GDM1 (cell line): ENCODE measurements around the gene GAMT.
"Not testable (repeated sequence)": the region's sequence is repeated elsewhere in the genome, so short reads cannot be mapped to it uniquely, and the experiment has no call there.

Experiments
- DNase-seq: peaks from one replicate; lab custom pipeline; 2025; lab: John Stamatoyannopoulos, UW

The GAMT gene

DNA sequence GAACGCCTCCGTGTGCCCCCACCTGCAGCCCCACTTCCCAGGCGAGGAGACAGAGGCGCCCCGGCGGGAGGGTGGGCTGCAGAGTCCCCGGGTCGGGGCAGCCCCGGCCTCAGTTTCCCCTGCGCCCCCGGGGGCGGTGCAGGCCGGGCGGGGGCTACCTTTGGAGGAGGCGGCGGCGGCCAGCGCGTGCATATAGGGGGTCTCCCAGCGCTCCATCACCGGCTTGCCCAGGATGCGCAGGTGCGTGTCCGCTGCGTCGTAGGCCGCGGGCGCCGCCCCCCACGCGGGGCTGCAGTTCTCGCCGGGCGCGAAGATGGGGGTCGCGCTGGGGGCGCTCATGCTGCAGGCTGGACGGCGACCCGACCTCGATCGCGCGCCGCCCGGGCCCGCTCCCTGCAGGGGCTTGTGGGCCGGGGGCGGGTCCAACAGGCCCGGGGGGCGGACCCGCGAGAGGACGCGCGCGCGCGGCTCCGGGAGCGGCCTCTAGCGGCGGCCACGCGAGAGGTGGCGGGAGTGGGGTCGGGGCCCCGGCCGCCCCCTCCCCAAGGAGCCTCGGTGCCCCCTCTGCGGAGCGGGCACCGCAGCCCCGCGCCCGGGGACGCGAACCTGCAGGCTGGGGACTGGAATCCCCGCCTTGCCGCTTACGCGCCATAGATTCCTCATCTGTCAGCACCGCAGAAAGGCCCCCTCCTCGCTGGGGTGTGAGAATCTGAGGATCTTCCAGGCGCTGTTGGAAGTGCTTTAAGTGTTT lies at the start of gene GAMT:
Gene GAMT, minus strand, starts transcription at position 405 of the 751 bp plus-strand sequence. Its CDS starts 66 bp downstream, at position 339.
- DNase-seq: peak; percentile 66

DNA sequence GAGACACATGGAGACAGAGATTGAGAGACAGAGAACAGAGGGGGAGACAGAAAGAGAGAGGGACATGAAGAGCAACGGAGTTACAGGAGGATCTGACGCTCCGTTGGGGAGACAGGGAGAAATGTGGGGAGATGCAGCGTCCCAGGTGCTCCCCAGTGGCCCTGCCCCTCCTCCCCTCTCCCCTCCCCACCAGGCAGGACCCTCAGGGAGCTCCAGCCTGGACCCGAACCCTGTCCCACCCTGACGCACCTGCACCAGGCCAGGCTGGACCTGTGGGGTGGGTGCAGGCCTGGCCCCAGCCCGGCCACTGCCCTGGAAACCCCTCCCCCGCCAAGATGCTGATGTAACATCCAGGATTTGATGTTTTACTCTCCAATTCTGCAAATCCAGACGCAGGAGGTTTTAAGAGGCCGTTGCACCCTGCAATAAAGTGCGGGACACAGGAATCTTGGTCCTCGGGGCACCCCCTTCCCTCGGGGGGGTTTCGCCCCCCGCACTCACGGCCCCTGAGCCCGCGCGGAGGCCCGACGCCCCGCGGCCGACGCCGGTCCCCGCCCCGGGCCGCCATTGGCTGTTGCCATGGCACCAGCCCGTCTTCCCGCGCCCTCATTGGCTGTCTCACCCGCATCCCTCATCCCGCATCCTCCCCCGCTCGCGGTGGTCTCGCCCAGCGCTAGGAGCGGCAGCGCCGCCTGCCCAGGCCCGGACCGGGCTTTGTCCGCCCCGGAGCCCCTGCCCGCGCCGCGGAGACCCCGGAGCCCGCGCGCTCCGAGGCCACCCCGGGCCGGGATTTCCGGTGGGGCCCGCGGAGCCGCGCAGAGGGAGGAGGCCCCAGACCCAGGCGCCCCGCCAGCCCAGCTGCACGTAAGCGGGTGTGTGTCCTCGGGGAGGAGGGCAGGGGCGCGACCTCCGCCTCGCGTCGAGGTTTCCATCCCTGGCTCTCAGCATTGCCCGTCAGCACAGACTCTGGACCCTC lies 48.4 kb upstream of the GAMT start, which contains the start of gene APC2:
Gene APC2, plus strand, starts transcription at position 655 of the 976 bp plus-strand sequence. CDS start 2,881 bp downstream, outside the sequence.
- DNase-seq: no peak

GRCh38 chr19:1447944-1448343 lies 46.6 kb upstream of the GAMT start:
- DNase-seq: no peak

- no peak for DNase-seq
These were observed 46.2 kb upstream of the GAMT start for GRCh38 chr19:1447504-1447903.

- DNase-seq: no peak
These were observed 45.6 kb upstream of the GAMT start for GRCh38 chr19:1446713-1447481.

DNA sequence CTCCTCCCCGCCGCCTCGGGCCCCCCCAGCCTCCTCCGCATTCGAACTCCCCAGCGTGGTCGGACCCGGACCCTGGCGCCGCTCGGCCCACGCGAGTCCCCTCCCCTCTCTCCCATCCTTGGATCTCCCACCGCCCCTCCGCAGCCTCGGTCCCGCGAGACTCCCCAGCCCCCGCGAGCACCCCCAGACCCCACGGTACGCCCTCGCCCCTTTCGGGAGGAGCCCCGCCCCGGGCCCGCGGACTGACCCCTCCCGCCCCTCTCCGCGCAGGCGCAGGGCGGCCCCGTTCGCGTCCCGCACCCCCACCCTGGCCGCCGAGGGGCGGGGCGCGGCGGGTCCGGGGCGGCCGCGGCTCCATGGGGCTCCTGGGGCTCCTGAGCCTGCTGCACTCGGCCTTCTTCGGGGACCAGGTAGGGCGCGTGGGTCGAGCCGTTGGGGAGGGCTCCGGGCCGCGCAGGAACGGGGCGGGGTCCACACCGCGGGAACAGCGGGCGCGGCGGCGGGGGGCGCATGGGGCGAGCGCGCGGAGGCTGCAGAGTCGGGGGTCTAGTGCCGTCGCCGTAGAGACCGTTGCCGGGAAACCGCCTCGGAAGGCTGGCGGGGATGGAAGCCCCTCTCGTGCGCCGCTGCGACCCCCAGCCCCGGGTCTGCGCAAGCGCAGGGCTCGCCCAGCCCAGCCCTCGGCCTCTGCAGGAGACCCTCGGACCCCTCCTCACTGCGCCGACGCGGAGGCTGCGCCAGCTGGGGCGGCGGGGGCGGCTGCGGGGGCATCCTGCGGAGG lies 44.8 kb upstream of the GAMT start:
- no peak for DNase-seq

GRCh38 chr19:1445185-1445931 lies 44.0 kb upstream of the GAMT start:
- DNase-seq: peak; percentile 31

GRCh38 chr19:1441677-1442438 lies 40.5 kb upstream of the GAMT start:
- DNase-seq: no peak

- DNase-seq: no peak
These were observed 39.7 kb upstream of the GAMT start for GRCh38 chr19:1441022-1441426.

GRCh38 chr19:1440418-1440801 lies 39.1 kb upstream of the GAMT start:
- DNase-seq: no peak

GRCh38 chr19:1439525-1440417 lies 38.4 kb upstream of the GAMT start:
- not testable (repeated sequence) for DNase-seq

- DNase-seq: no peak
These were observed 37.6 kb upstream of the GAMT start for GRCh38 chr19:1438933-1439354.

- peak; percentile 92 for DNase-seq
These were observed 36.9 kb upstream of the GAMT start, which contains the start of gene RPS15 for GRCh38 chr19:1438035-1438932. Gene RPS15, plus strand, starts transcription at chr19:1438396. Its CDS starts 30 bp downstream, at chr19:1438426.

DNA sequence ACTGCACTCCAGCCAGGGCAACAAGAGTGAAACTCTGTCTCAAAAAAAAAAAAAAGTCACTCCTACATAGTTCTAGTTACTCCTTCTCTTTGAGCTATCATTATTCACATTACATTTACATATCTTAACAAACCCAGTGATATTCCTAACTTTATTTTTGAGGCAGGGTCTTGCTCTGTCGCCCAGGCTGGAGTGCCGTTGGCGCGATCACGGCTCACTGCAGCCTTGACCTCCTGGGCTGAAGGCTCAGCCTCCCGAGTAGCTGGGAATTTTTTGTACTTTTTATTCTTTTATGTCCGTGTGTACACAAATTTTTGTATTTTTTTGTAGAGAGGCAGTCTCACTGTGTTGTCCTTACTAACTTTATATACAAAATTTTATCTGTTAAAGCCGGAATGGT lies 36.3 kb upstream of the GAMT start:
- no peak for DNase-seq

DNA sequence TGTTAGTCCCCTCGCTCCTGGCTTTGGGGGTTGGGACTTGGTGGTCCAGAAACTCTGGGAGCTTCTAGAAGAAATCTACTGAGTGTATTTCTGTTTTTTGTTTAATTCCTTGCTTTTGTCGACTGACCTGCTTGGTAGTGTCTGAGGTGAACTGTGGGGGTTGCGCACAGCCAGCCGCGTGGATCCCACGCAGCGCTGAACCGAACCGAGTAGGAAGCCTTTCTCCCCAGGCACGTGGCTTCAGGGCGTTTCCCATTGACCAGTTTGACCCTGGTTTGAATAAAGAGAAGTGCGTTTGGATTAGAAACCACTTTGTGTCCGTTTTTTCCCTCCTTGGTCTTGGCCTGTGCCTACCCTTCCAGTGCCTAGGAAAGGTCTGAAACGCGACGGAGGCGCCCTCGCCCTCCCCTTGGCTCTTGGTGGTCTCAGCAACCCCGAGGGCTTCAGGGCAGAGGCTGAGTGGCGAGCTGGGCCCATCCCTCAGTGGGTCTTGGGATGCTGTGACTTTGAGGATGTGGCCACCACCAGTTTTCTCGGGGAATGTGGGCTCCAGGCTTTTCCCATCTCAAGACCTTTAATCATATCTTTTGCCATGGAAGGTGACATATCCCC lies 34.1 kb upstream of the GAMT start:
- no peak for DNase-seq

DNA sequence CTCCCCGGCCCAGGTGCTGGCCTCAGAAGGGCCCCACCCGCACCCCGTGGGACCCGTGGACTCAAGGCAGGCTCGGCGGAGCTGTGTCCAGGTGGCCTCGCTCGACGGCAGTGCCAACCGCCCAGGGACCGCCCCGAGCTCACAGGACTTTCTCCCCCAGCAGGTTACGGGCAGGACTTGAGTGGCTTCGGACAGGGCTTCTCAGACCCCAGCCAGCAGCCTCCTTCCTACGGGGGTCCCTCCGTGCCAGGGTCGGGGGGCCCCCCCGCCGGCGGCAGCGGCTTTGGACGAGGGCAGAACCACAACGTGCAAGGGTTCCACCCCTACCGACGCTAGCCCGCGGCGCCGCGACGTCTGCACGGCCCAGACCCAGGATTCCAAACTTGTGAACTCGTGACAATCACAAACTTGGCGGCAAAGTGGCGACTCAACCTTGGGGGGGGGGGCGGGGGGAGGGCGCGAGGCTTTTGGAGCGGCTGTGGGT lies 33.3 kb upstream of the GAMT start:
- DNase-seq: no peak

GRCh38 chr19:1434040-1434366 lies 32.7 kb upstream of the GAMT start:
- DNase-seq: no peak
